AG04450 (cell line): ENCODE data around the gene MROH9. TPM values are rescaled to one million over a fixed set of nuclear protein-coding genes. Genes with fewer than 3 reads are reported as not detected.
"Not testable (repeated sequence)": the region's sequence is repeated elsewhere in the genome, so short reads cannot be mapped to it uniquely, and the experiment has no call there.

ENCODE experiments used
- CTCF ChIA-PET: fragments of 300-600, 350-600 bp; formaldehyde crosslinking; extraction: SDS; loops from one replicate; lab custom pipeline; 2022; ENCODE audit warnings: antibody characterized with exemption, inconsistent platforms; lab: Charles Lee
- POLR2A ChIA-PET: fragments of 350-600 bp; formaldehyde crosslinking; extraction: SDS; loops from one replicate; lab custom pipeline; 2021; ENCODE audit warnings: antibody characterized with exemption, inconsistent platforms; lab: Yijun Ruan, JAX
- DNase-seq: peaks from one replicate; pipeline ENCODE4 v3.0.0-alpha.2; 2011; ENCODE audit warnings: low read depth, low spot score
- H3K27ac ChIP-seq: one replicate; pipeline ENCODE4 v1.5.1; 2012; ENCODE audit warnings: low read depth, low read length, control low read depth
- H3K27me3 ChIP-seq: one replicate; pipeline ENCODE4 v1.6.0; 2012; ENCODE audit warnings: low read length; ENCODE audit not compliant: control insufficient read depth, insufficient read depth
- H3K4me3 ChIP-seq: 2 replicates; pipeline ENCODE4 v1.5.1; 2011; ENCODE audit warnings: mild to moderate bottlenecking, low read depth, low read length, control low read depth
- H3K9me3 ChIP-seq: 2 replicates; pipeline ENCODE4 v1.5.1; 2012; ENCODE audit warnings: low read length; ENCODE audit not compliant: control insufficient read depth, insufficient read depth
- polyA plus RNA-seq: library from polyadenylated mRNA; depleted of rRNA; stranded (reverse); fragments of >200 nt; gene quantifications from 2 replicates; pipeline ENCODE4 v1.2.3, GENCODE V29; 2011
- TF ChIP-seq, protein P1 (sequence below): IDR thresholded peaks from 2 replicates; pipeline ENCODE4 v1.5.1; 2011; ENCODE audit warnings: low read depth, low read length, control low read depth, inconsistent platforms

MROH9 gene
- polyA plus RNA-seq, 1 experiment, result not detected

DNA sequence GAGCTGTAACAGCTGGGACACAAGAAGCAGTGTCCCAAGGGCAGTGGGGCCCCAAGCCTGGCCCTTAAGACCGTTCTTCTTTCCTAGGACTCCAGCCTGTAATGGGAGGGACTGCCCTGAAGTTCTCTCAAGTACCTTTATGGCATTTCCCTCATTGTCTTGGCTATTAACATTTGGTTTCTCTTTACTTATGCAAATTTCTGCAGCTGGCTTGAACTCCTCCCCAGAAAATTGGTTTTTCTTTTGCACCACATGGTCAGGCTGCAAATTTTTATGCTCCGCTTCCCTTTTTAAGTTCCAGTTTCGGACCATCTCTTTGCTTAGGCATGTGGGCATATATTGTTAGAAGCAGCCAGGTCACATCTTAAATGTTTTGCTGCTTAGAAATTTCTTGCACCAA, 3.1 kb upstream of the MROH9 start:
- TF ChIP-seq, protein P1, sequence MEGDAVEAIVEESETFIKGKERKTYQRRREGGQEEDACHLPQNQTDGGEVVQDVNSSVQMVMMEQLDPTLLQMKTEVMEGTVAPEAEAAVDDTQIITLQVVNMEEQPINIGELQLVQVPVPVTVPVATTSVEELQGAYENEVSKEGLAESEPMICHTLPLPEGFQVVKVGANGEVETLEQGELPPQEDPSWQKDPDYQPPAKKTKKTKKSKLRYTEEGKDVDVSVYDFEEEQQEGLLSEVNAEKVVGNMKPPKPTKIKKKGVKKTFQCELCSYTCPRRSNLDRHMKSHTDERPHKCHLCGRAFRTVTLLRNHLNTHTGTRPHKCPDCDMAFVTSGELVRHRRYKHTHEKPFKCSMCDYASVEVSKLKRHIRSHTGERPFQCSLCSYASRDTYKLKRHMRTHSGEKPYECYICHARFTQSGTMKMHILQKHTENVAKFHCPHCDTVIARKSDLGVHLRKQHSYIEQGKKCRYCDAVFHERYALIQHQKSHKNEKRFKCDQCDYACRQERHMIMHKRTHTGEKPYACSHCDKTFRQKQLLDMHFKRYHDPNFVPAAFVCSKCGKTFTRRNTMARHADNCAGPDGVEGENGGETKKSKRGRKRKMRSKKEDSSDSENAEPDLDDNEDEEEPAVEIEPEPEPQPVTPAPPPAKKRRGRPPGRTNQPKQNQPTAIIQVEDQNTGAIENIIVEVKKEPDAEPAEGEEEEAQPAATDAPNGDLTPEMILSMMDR, result no peak
- ChIA-PET POLR2A (no interaction called here), CTCF (no interaction called here)
- no peak for DNase-seq
- Histone ChIP-seq H3K27me3 (no peaks in the 10 kb centered on the region), H3K9me3 (no peaks in the 10 kb centered on the region), H3K27ac (no peak overlapping the region), H3K4me3 (no peak overlapping the region)

DNA sequence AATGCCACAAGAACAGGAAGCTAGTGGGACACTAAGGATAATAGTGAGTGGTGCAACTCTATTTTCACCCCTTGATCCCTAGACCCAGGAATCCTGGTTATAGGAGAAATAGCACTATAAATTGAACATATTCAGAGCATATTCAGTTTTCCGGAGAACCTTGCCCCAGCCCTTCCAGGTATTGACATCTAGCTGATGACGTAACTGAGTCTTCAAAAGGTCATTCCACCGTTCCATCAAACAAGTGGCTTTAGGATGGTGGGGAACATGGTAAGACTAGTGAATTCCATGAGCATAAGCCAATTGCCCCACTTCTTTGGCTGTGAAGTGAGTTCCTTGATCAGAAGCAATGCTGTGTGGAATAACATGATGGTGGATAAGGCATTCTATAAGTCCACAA, 2.9 kb downstream of the MROH9 start:
- CTCF ChIA-PET, result no interaction called here
- no peak for DNase-seq
- Histone ChIP-seq H3K27ac (no peak overlapping the region), H3K4me3 (no peak overlapping the region), H3K27me3 (no peaks in the 10 kb centered on the region), H3K9me3 (no peaks in the 10 kb centered on the region; the same call in 1 of the 2 replicates)
- POLR2A ChIA-PET, result no interaction called here
- TF ChIP-seq, protein P1, result no peak

DNA sequence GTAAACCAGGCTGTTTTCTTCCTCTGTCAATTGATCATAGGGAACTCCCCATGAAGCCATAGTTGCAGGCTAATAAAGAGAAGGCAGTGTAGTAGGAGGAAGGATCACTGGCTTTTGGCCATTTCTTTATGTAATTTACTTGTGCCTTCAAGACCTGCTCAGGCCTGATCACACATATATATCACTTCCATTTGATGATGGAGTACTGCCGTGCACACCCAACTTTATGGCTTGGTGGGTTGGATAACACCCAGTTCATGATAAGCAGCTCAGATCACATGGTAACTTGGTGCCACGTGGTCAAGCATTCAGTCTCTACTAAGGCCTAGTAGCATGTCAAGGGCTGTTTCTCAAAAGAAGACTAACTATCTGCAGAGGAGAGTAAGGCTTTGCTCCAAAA, 4.1 kb downstream of the MROH9 start:
- CTCF ChIA-PET, result no interaction called here
- H3K4me3 ChIP-seq, result no peak overlapping the region

DNA sequence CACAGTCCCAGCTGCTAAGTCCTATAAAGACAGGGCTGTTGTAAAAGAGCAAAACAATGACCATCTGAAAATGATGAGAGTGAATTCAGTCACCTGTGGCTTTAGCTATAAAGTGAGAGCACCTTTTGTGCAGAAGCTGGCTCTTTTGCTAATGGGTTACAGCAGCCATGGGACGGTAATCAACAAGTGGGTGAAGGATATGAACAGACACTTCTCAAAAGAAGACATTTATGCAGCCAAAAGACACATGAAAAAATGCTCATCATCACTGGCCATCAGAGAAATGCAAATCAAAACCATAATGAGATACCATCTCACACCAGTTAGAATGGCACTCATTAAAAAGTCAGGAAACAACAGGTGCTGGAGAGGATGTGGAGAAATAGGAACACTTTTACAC, 16.4 kb downstream of the MROH9 start:
- POLR2A ChIA-PET, DNase-seq, H3K9me3 ChIP-seq, H3K27me3 ChIP-seq, H3K4me3 ChIP-seq, H3K27ac ChIP-seq: not testable (repeated sequence)
- CTCF ChIA-PET, result interaction anchor here (1.3 kb wide), 1 partner anchor 275 kb away, joined by 3 read pairs; no protein-coding TSS in a partner anchor

More for the DNA sequence above, 4.1 kb downstream of the MROH9 start:
- DNase-seq, result no peak
- POLR2A ChIA-PET, result no interaction called here
- Histone ChIP-seq H3K27ac (no peak overlapping the region), H3K9me3 (no peaks in the 10 kb centered on the region; the same call in 1 of the 2 replicates), H3K27me3 (no peaks in the 10 kb centered on the region)
- TF ChIP-seq, protein P1, result no peak

DNA sequence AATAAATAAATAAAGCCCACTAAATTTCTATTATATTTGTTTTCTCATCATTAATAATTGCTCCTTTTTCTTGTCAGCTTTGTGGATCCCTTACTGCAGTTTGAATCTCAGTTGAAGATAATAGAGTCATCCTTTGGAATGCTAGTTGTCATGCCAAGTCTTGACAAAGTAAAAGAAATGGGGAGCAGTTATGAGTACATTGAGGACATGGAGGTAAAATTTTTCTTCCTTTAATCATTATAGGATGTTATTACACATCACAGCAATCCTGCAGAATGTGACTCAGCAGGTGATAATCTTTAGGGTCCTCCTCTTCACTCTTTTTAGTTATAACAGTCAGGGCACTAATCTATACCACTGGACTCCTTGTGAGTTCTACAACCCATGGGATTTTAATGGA, 24.1 kb downstream of the MROH9 start:
- H3K4me3 ChIP-seq, result no peak overlapping the region
- DNase-seq, result no peak
- POLR2A ChIA-PET, result no interaction called here
- H3K27ac ChIP-seq, result no peak overlapping the region
- H3K9me3 ChIP-seq, result no peaks in the 10 kb centered on the region
- CTCF ChIA-PET, result interaction anchor here (1.0 to 1.5 kb wide), 2 partner anchors 8 to 267 kb away, joined by 3 to 9 read pairs; no protein-coding TSS in a partner anchor
- TF ChIP-seq, protein P1, result no peak
- no peaks in the 10 kb centered on the region for H3K27me3 ChIP-seq

DNA sequence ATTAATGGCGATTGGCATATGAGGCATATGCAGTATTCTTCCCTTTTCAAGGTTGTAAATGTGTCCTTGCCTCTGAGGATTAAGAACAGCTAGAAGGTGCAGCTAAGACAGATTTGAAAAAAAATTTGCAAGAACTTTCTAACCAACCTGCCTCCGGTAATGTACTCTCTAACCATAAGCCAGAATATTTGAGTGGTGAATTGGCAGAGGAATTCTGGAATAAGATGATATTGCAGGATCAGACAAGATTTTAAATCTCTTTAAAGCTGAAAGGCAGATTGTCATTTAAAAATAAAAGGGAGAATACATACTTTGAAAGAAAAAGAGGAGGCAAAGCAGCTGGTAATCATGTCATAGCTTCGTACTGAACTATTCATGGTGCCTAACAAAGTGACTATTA, 29.2 kb downstream of the MROH9 start:
- H3K4me3 ChIP-seq, result no peak overlapping the region
- H3K27ac ChIP-seq, result no peak overlapping the region
- no peaks in the 10 kb centered on the region for H3K27me3 ChIP-seq
- TF ChIP-seq, protein P1, result no peak
- ChIA-PET POLR2A (no interaction called here), CTCF (interaction anchor here (0.6 to 8.2 kb wide), 5 partner anchors 222 to 1063 kb away, joined by 3 to 234 read pairs (median 5); partner anchors contain the start of gene FMO4)
- no peak for DNase-seq
- no peaks in the 10 kb centered on the region for H3K9me3 ChIP-seq
